Activated B cell treated with CpG ODN at 0.5 μM for 24 hours (primary cell): ENCODE data around the gene SYF2. TPM values are rescaled to one million over a fixed set of nuclear protein-coding genes. Genes with fewer than 3 reads are reported as not detected.

Source experiments
- ATAC-seq: fragments of 200-7000 bp; cut with Tn5 transposase; one replicate; pipeline ENCODE4 v1.10.0; 2021; ENCODE audit warnings: low read depth, mild to moderate bottlenecking, moderate library complexity
- CTCF ChIA-PET: fragments of 350-600 bp; sonication (Branson Sonifier 250); formaldehyde crosslinking; loops from one replicate; lab custom pipeline; 2021; ENCODE audit warnings: antibody characterized with exemption; lab: Charles Lee
- POLR2A ChIA-PET: fragments of 350-600 bp; sonication (Branson Sonifier 250); formaldehyde crosslinking; loops from one replicate; lab custom pipeline; 2021; ENCODE audit warnings: antibody characterized with exemption; lab: Charles Lee
- DNase-seq: peaks from one replicate; pipeline ENCODE4 v3.0.0; 2022
- H3K27ac Mint-ChIP-seq: one replicate; pipeline ENCODE4 v1.8.0; 2020; ENCODE audit warnings: mixed read lengths
- H3K27me3 Mint-ChIP-seq: one replicate; pipeline ENCODE4 v1.8.0; 2021; ENCODE audit warnings: mixed read lengths
- H3K36me3 Mint-ChIP-seq: one replicate; pipeline ENCODE4 v1.8.0; 2021; ENCODE audit warnings: low read depth, mixed read lengths
- H3K4me1 Mint-ChIP-seq: one replicate; pipeline ENCODE4 v1.8.0; 2021; ENCODE audit warnings: mixed read lengths
- H3K4me3 Mint-ChIP-seq: one replicate; pipeline ENCODE4 v1.8.0; 2020; ENCODE audit warnings: mild to moderate bottlenecking, mixed read lengths
- H3K9me3 Mint-ChIP-seq: one replicate; pipeline ENCODE4 v1.8.0; 2020; ENCODE audit warnings: mixed read lengths
- CTCF ChIP-seq: fragments of 200-600 bp; IDR thresholded peaks from one replicate; pipeline ENCODE4 v1.8.0; 2022; ENCODE audit warnings: antibody characterized with exemption, mild to moderate bottlenecking
- intact Hi-C: fragments of 100-400 bp; cut with micrococcal nuclease; formaldehyde crosslinking; loops from one replicate; pipeline ENCODE4 v1.15.1; 2024
- total RNA-seq: library from RNA; stranded (reverse); gene quantifications from 2 replicates; pipeline ENCODE4 v1.2.3, GENCODE V29; 2022

The SYF2 gene
- total RNA-seq, 1 donor from 2014 or later: 51.1 TPM

- no peak for TF ChIP-seq CTCF
- ATAC-seq: no peak
- Mint-ChIP-seq H3K27ac (no peak overlapping the region), H3K36me3 (no peaks in the 10 kb centered on the region), H3K27me3 (peaks cover 16% of the 10 kb centered on the region), H3K4me1 (no peaks in the 10 kb centered on the region), H3K9me3 (peaks cover 2% of the 10 kb centered on the region), H3K4me3 (no peak overlapping the region)
- POLR2A ChIA-PET: no interaction called here
- no peak for DNase-seq
- intact Hi-C loops: no loop called here
- CTCF ChIA-PET: no interaction called here
Measured at GRCh38 chr1:25182629-25183028, 49.7 kb downstream of the SYF2 start.

GRCh38 chr1:25180996-25181395 is 51.3 kb downstream of the SYF2 start:
- H3K4me3 Mint-ChIP-seq: no peak overlapping the region

GRCh38 chr1:25178917-25179561 is 53.3 kb downstream of the SYF2 start:
- DNase-seq: no peak
- Mint-ChIP-seq H3K9me3 (peaks cover 17% of the 10 kb centered on the region), H3K27ac (no peak overlapping the region), H3K27me3 (peaks cover 5% of the 10 kb centered on the region), H3K36me3 (no peaks in the 10 kb centered on the region), H3K4me3 (no peak overlapping the region), H3K4me1 (no peaks in the 10 kb centered on the region)
- ChIA-PET CTCF (no interaction called here), POLR2A (no interaction called here)
- intact Hi-C loops: no loop called here
- no peak for ATAC-seq
- TF ChIP-seq CTCF: no peak

More at GRCh38 chr1:25180996-25181395, 51.3 kb downstream of the SYF2 start:
- TF ChIP-seq CTCF: no peak
- intact Hi-C loops: no loop called here
- Mint-ChIP-seq H3K27ac (no peak overlapping the region), H3K36me3 (no peaks in the 10 kb centered on the region), H3K27me3 (peaks cover 7% of the 10 kb centered on the region), H3K9me3 (peaks cover 14% of the 10 kb centered on the region), H3K4me1 (no peaks in the 10 kb centered on the region)
- CTCF ChIA-PET: no interaction called here
- POLR2A ChIA-PET: no interaction called here
- ATAC-seq: no peak
- no peak for DNase-seq

GRCh38 chr1:25174730-25175612 is 57.3 kb downstream of the SYF2 start:
- ATAC-seq: no peak
- no peaks in the 10 kb centered on the region for H3K36me3 Mint-ChIP-seq
- intact Hi-C loops: no loop called here
- no peak overlapping the region for H3K27ac Mint-ChIP-seq
- H3K4me3 Mint-ChIP-seq: no peak overlapping the region
- TF ChIP-seq CTCF: no peak
- CTCF ChIA-PET: no interaction called here
- no peaks in the 10 kb centered on the region for H3K4me1 Mint-ChIP-seq
- H3K27me3 Mint-ChIP-seq: no peaks in the 10 kb centered on the region
- H3K9me3 Mint-ChIP-seq: peaks cover 17% of the 10 kb centered on the region
- POLR2A ChIA-PET: no interaction called here
- DNase-seq: no peak

GRCh38 chr1:25174363-25174729 is 58.0 kb downstream of the SYF2 start:
- CTCF ChIA-PET: no interaction called here
- Mint-ChIP-seq H3K4me3 (no peak overlapping the region), H3K4me1 (no peaks in the 10 kb centered on the region), H3K36me3 (no peaks in the 10 kb centered on the region), H3K27ac (no peak overlapping the region), H3K27me3 (no peaks in the 10 kb centered on the region), H3K9me3 (peaks cover 17% of the 10 kb centered on the region)
- no peak for ATAC-seq
- no peak for TF ChIP-seq CTCF
- DNase-seq: no peak
- intact Hi-C loops: no loop called here
- POLR2A ChIA-PET: no interaction called here
